WTC11 (cell line): Measurements from ENCODE around the gene BTBD7. TPM values are rescaled to one million over a fixed set of nuclear protein-coding genes. Genes with fewer than 3 reads are reported as not detected.

Experiments
- ATAC-seq: fragments of 200-7000 bp; cut with Tn5 transposase; 2 replicates; pipeline ENCODE4 v1.10.0; 2021; ENCODE audit warnings: mild to moderate bottlenecking, moderate library complexity
- CTCF ChIA-PET: fragments of 300-600 bp; sonication (Branson Sonifier 250); formaldehyde crosslinking; loops from one replicate; lab custom pipeline; 2021; ENCODE audit warnings: antibody characterized with exemption; lab: Charles Lee
- POLR2A ChIA-PET: fragments of 350-600 bp; sonication (Branson Sonifier 250); formaldehyde crosslinking; loops from one replicate; lab custom pipeline; 2021; ENCODE audit warnings: antibody characterized with exemption; lab: Charles Lee
- DNase-seq: peaks from one replicate; pipeline ENCODE4 v3.0.0; 2021; ENCODE audit warnings: low spot score
- H3K27ac Mint-ChIP-seq: 2 replicates; pipeline ENCODE4 v1.8.0; 2021; ENCODE audit warnings: mixed read lengths
- H3K27me3 Mint-ChIP-seq: 2 replicates; pipeline ENCODE4 v1.8.0; 2021; ENCODE audit warnings: low read depth, mild to moderate bottlenecking, moderate library complexity, mixed read lengths
- H3K36me3 Mint-ChIP-seq: 2 replicates; pipeline ENCODE4 v1.8.0; 2021; ENCODE audit warnings: mixed read lengths
- H3K4me1 Mint-ChIP-seq: 2 replicates; pipeline ENCODE4 v1.8.0; 2022; ENCODE audit warnings: mixed read lengths
- H3K4me3 Mint-ChIP-seq: 2 replicates; pipeline ENCODE4 v1.8.0; 2021; ENCODE audit warnings: mild to moderate bottlenecking, moderate library complexity, mixed read lengths
- H3K9me3 Mint-ChIP-seq: 2 replicates; pipeline ENCODE4 v1.8.0; 2021; ENCODE audit warnings: mixed read lengths
- CREB1 ChIP-seq: sonication (generic); formaldehyde crosslinking; IDR thresholded peaks from 2 replicates; pipeline ENCODE4 v1.8.0; 2023; ENCODE audit warnings: mild to moderate bottlenecking, missing genetic modification reagents
- CREM ChIP-seq: sonication (generic); formaldehyde crosslinking; IDR thresholded peaks from 2 replicates; pipeline ENCODE4 v1.8.1; 2022; ENCODE audit warnings: mild to moderate bottlenecking, missing genetic modification reagents, moderate library complexity
- FOXJ3 ChIP-seq: sonication (generic); formaldehyde crosslinking; IDR thresholded peaks from 2 replicates; pipeline ENCODE4 v1.9.0; 2021; ENCODE audit warnings: missing genetic modification reagents, mild to moderate bottlenecking, borderline replicate concordance
- HMGA2 ChIP-seq: fragments of 250-450 bp; sonication (Bioruptor Pico); IDR thresholded peaks from 2 replicates; pipeline ENCODE4 v1.4.0; 2021; ENCODE audit warnings: mild to moderate bottlenecking, moderate library complexity
- MYBL2 ChIP-seq: sonication (generic); formaldehyde crosslinking; IDR thresholded peaks from 2 replicates; pipeline ENCODE4 v1.8.1; 2023; ENCODE audit warnings: mild to moderate bottlenecking, moderate library complexity, missing genetic modification reagents
- NFE2L1 ChIP-seq: sonication (generic); formaldehyde crosslinking; IDR thresholded peaks from 2 replicates; pipeline ENCODE4 v1.8.1; 2023; ENCODE audit warnings: missing genetic modification reagents
- NFYB ChIP-seq: sonication (generic); formaldehyde crosslinking; conservative IDR thresholded peaks from 2 replicates; pipeline ENCODE4 v1.8.0; 2022; ENCODE audit warnings: low read depth, missing genetic modification reagents
- PRRX2 ChIP-seq: fragments of 250-450 bp; sonication (Bioruptor Pico); IDR thresholded peaks from 2 replicates; pipeline ENCODE4 v1.8.0; 2021; ENCODE audit warnings: mild to moderate bottlenecking
- USF1 ChIP-seq: sonication (generic); formaldehyde crosslinking; IDR thresholded peaks from 2 replicates; pipeline ENCODE4 v1.8.0; 2022; ENCODE audit warnings: mild to moderate bottlenecking, missing genetic modification reagents
- ZNF232 ChIP-seq: sonication (generic); formaldehyde crosslinking; IDR thresholded peaks from 2 replicates; pipeline ENCODE4 v1.8.0; 2022; ENCODE audit warnings: mild to moderate bottlenecking, missing genetic modification reagents
- ZNF263 ChIP-seq: sonication (generic); formaldehyde crosslinking; IDR thresholded peaks from 2 replicates; pipeline ENCODE4 v1.8.1; 2022; ENCODE audit warnings: low read depth, mild to moderate bottlenecking, moderate library complexity, missing genetic modification reagents
- ZNF317 ChIP-seq: sonication (generic); formaldehyde crosslinking; IDR thresholded peaks from 2 replicates; pipeline ENCODE4 v1.8.1; 2023; ENCODE audit warnings: low read depth, mild to moderate bottlenecking, moderate library complexity, missing genetic modification reagents, borderline replicate concordance
- ZNF512 ChIP-seq: sonication (generic); formaldehyde crosslinking; IDR thresholded peaks from 2 replicates; pipeline ENCODE4 v1.8.1; 2022; ENCODE audit warnings: missing genetic modification reagents, borderline replicate concordance
- total RNA-seq: library from RNA; stranded (reverse); gene quantifications from 3 replicates; pipeline ENCODE4 v1.2.3, GENCODE V29; 2021
- TF ChIP-seq, protein P1 (sequence below): fragments of 200-600 bp; IDR thresholded peaks from 2 replicates; pipeline ENCODE4 v1.8.0; 2022; ENCODE audit warnings: antibody characterized with exemption
- TF ChIP-seq, protein P2 (sequence below): sonication (generic); formaldehyde crosslinking; IDR thresholded peaks from 2 replicates; pipeline ENCODE4 v1.8.0; 2022; ENCODE audit warnings: mild to moderate bottlenecking, missing genetic modification reagents
- TF ChIP-seq, protein P3 (sequence below): sonication (generic); formaldehyde crosslinking; IDR thresholded peaks from 2 replicates; pipeline ENCODE4 v1.8.0; 2023; ENCODE audit warnings: missing genetic modification reagents, mild to moderate bottlenecking, borderline replicate concordance
- TF ChIP-seq, protein P4 (sequence below): fragments of 250-450 bp; sonication (Bioruptor Pico); IDR thresholded peaks from 2 replicates; pipeline ENCODE4 v1.9.0; 2021; ENCODE audit warnings: mild to moderate bottlenecking

Gene BTBD7
- total RNA-seq, 1 experiment from 2014 or later = 34.1 TPM

- TF ChIP-seq, protein P1, sequence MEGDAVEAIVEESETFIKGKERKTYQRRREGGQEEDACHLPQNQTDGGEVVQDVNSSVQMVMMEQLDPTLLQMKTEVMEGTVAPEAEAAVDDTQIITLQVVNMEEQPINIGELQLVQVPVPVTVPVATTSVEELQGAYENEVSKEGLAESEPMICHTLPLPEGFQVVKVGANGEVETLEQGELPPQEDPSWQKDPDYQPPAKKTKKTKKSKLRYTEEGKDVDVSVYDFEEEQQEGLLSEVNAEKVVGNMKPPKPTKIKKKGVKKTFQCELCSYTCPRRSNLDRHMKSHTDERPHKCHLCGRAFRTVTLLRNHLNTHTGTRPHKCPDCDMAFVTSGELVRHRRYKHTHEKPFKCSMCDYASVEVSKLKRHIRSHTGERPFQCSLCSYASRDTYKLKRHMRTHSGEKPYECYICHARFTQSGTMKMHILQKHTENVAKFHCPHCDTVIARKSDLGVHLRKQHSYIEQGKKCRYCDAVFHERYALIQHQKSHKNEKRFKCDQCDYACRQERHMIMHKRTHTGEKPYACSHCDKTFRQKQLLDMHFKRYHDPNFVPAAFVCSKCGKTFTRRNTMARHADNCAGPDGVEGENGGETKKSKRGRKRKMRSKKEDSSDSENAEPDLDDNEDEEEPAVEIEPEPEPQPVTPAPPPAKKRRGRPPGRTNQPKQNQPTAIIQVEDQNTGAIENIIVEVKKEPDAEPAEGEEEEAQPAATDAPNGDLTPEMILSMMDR = no peak
- TF ChIP-seq NFE2L1 (CRISPR knock-in tag) = no peak
- no peak for TF ChIP-seq PRRX2
- TF ChIP-seq CREB1 (CRISPR knock-in tag) = no peak
These were observed 9.1 kb downstream of the BTBD7 start (continued) for GRCh38 chr14:93323600-93324174.

DNA sequence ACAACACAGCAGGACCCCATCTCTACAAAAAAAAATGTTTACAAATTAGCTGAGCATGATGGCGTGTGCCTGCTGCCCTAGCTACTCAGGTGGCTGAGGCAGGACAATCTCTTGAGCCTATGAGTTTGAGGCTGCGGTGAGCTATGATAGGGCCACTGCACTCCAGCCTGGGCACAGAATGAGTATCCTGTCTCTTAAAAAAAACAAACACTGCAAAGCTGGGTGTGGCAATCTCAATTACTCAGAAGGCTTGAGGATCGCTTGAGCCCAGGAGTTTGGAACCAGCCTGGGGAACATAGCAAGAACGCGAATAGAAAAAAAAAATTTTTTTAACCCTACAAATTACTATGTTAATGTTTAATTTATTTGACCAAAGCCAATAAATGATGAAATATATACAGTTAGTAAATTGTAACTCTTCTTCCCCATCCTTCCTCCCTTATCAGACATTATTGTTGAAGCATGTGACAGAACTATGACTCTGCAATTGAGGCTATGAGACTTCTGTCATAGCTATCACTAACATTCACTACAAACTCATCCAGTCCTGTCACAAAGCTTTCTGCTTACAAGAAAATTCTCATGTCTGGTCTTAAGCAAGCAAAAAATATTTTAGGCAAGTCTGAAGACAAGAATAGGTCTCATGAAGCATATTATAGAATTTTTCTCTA lies 9.8 kb downstream of the BTBD7 start:
- ATAC-seq (no peak), DNase-seq (no peak)
- H3K27ac Mint-ChIP-seq = no peak overlapping the region
- H3K9me3 Mint-ChIP-seq = no peaks in the 10 kb centered on the region
- TF ChIP-seq USF1 (no peak), ZNF232 (CRISPR knock-in tag) (no peak), NFE2L1 (CRISPR knock-in tag) (no peak), MYBL2 (CRISPR knock-in tag) (no peak), HMGA2 (no peak), NFYB (CRISPR knock-in tag) (no peak), ZNF512 (CRISPR knock-in tag) (no peak), ZNF317 (no peak), PRRX2 (no peak)
- TF ChIP-seq, protein P2, sequence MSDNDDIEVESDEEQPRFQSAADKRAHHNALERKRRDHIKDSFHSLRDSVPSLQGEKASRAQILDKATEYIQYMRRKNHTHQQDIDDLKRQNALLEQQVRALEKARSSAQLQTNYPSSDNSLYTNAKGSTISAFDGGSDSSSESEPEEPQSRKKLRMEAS (CRISPR knock-in tag) = no peak
- TF ChIP-seq, protein P3, sequence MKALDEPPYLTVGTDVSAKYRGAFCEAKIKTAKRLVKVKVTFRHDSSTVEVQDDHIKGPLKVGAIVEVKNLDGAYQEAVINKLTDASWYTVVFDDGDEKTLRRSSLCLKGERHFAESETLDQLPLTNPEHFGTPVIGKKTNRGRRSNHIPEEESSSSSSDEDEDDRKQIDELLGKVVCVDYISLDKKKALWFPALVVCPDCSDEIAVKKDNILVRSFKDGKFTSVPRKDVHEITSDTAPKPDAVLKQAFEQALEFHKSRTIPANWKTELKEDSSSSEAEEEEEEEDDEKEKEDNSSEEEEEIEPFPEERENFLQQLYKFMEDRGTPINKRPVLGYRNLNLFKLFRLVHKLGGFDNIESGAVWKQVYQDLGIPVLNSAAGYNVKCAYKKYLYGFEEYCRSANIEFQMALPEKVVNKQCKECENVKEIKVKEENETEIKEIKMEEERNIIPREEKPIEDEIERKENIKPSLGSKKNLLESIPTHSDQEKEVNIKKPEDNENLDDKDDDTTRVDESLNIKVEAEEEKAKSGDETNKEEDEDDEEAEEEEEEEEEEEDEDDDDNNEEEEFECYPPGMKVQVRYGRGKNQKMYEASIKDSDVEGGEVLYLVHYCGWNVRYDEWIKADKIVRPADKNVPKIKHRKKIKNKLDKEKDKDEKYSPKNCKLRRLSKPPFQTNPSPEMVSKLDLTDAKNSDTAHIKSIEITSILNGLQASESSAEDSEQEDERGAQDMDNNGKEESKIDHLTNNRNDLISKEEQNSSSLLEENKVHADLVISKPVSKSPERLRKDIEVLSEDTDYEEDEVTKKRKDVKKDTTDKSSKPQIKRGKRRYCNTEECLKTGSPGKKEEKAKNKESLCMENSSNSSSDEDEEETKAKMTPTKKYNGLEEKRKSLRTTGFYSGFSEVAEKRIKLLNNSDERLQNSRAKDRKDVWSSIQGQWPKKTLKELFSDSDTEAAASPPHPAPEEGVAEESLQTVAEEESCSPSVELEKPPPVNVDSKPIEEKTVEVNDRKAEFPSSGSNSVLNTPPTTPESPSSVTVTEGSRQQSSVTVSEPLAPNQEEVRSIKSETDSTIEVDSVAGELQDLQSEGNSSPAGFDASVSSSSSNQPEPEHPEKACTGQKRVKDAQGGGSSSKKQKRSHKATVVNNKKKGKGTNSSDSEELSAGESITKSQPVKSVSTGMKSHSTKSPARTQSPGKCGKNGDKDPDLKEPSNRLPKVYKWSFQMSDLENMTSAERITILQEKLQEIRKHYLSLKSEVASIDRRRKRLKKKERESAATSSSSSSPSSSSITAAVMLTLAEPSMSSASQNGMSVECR (CRISPR knock-in tag) = no peak
- no peaks in the 10 kb centered on the region for H3K36me3 Mint-ChIP-seq
- ChIA-PET POLR2A (interaction anchor here (0.5 to 0.9 kb wide), 2 partner anchors 21 to 167 kb away, joined by 3 read pairs; no protein-coding TSS in a partner anchor), CTCF (no interaction called here)
- H3K27me3 Mint-ChIP-seq = no peaks in the 10 kb centered on the region
- H3K4me3 Mint-ChIP-seq = no peak overlapping the region
- H3K4me1 Mint-ChIP-seq = peaks cover 24% of the 10 kb centered on the region

DNA sequence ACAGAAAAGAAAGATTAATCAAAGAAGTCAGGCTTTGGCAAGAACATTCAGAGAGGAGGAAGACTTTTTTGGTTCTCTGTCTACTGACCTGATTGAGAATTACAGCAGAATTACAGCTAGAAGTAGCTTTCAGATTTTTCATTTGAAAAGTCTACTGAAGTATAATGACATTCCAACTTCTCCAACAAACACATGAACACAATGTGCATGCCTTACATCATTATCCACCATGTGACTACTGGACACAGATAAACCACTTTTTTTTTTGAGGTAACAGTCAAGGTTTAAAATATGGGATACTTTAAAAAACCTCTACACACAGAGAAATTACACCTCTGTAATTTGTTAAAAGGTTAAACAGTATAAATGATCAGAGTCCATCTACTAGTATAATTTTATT lies 12.3 kb downstream of the BTBD7 start:
- DNase-seq (no peak), ATAC-seq (no peak)
- H3K36me3 Mint-ChIP-seq = 0 out of 2 replicates have a peak, but pooled peaks cover 3% of the 10 kb centered on the region
- H3K27me3 Mint-ChIP-seq = no peaks in the 10 kb centered on the region
- peaks cover 5% of the 10 kb centered on the region for H3K9me3 Mint-ChIP-seq
- H3K4me1 Mint-ChIP-seq = peaks cover 28% of the 10 kb centered on the region
- POLR2A ChIA-PET = no interaction called here
- no peak overlapping the region for H3K4me3 Mint-ChIP-seq
- CTCF ChIA-PET = no interaction called here
- 0 out of 2 replicates have a peak overlapping the region, but pooled peaks have one; percentile 39 for H3K27ac Mint-ChIP-seq
- no peak for TF ChIP-seq FOXJ3
- TF ChIP-seq, protein P3 (CRISPR knock-in tag) = no peak
- TF ChIP-seq, protein P4, sequence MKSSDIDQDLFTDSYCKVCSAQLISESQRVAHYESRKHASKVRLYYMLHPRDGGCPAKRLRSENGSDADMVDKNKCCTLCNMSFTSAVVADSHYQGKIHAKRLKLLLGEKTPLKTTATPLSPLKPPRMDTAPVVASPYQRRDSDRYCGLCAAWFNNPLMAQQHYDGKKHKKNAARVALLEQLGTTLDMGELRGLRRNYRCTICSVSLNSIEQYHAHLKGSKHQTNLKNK (CRISPR knock-in tag) = no peak
- no peak for TF ChIP-seq ZNF263 (CRISPR knock-in tag)
- TF ChIP-seq CREM (CRISPR knock-in tag) = no peak
